Immature natural killer cell (primary cell): ENCODE measurements around the gene GPRC5C. TPM values are rescaled to one million over a fixed set of nuclear protein-coding genes. Genes with fewer than 3 reads are reported as not detected.
"Not testable (repeated sequence)": the region's sequence is repeated elsewhere in the genome, so short reads cannot be mapped to it uniquely, and the experiment has no call there.

Experiments used
- DNase-seq, 3 donors: peaks; one replicate each; pipeline ENCODE4 v3.0.0; 2022; ENCODE audit warnings: mixed read lengths in 1 of 3
- H3K27ac Mint-ChIP-seq, 6 donors: one replicate each; pipeline ENCODE4 v1.8.0; 2020; ENCODE audit warnings: mixed read lengths in 6 of 6, mild to moderate bottlenecking in 5 of 6, inconsistent platforms in 4 of 6, moderate library complexity in 3 of 6
- H3K27me3 Mint-ChIP-seq, 3 donors: one replicate each; pipeline ENCODE4 v1.8.0; 2020 to 2021; ENCODE audit warnings: low read depth in 3 of 3, mild to moderate bottlenecking in 3 of 3, mixed read lengths in 3 of 3, moderate library complexity in 3 of 3, inconsistent platforms in 1 of 3
- H3K36me3 Mint-ChIP-seq, 3 donors: one replicate each; pipeline ENCODE4 v1.8.0; 2020; ENCODE audit warnings: mixed read lengths in 3 of 3, inconsistent platforms in 2 of 3, mild to moderate bottlenecking in 2 of 3
- H3K4me1 Mint-ChIP-seq, 2 donors: one replicate each; pipeline ENCODE4 v1.8.0; 2020; ENCODE audit warnings: inconsistent platforms in 2 of 2, mild to moderate bottlenecking in 2 of 2, mixed read lengths in 2 of 2, moderate library complexity in 1 of 2
- H3K4me3 Mint-ChIP-seq, 5 donors: one replicate each; pipeline ENCODE4 v1.8.0; 2020; ENCODE audit warnings: mild to moderate bottlenecking in 5 of 5, mixed read lengths in 5 of 5, inconsistent platforms in 3 of 5, moderate library complexity in 3 of 5
- H3K9me3 Mint-ChIP-seq, 6 donors: one replicate each; pipeline ENCODE4 v1.8.0; 2020; ENCODE audit warnings: mild to moderate bottlenecking in 6 of 6, mixed read lengths in 6 of 6, inconsistent platforms in 4 of 6, moderate library complexity in 3 of 6
- polyA plus RNA-seq, 3 donors: library from polyadenylated mRNA; unstranded; fragments of 300-500 nt; fragmentation: Illumina TruSeq; gene quantifications; one replicate each; pipeline ENCODE4 v1.2.3, GENCODE V29; 2021

GPRC5C gene
- polyA plus RNA-seq, 3 donors from 2014 or later = 0.89 to 3.2 TPM; not detected in 1

GRCh38 chr17:74394275-74394950 is 37.5 kb upstream of the GPRC5C start:
- Mint-ChIP-seq H3K36me3 (no peaks in the 10 kb centered on the region), H3K27ac (no peak overlapping the region), H3K27me3 (peaks cover 1 to 3% (median 2%) of the 10 kb centered on the region in 3 donors), H3K4me1 (peaks cover 0 to 6% of the 10 kb centered on the region in 2 donors), H3K4me3 (no peak overlapping the region), H3K9me3 (no peaks in the 10 kb centered on the region)
- DNase-seq = no peak

DNA sequence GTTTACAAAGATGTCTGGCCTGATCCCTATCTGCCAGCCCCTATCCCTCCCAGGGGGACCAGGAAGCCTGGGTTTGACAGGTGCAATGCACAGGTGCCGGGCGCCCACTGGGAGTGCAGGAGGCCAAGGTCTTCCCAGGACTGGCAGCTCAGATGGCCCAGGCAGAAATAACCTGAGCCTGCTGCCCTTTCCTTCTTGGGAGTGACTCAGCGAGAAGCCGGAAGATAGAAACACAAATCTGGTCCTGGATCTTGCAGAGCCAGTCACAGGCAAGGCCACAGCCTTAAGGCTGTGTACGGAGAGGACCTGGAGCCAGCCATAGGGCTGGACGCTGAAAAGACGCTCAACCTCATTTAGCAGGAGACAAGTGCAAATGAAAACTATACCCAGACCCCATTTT is 36.9 kb upstream of the GPRC5C start:
- DNase-seq = no peak
- Mint-ChIP-seq H3K27me3 (peaks cover 1 to 3% (median 2%) of the 10 kb centered on the region in 3 donors), H3K9me3 (no peaks in the 10 kb centered on the region), H3K36me3 (no peaks in the 10 kb centered on the region), H3K4me1 (peaks cover 0 to 6% of the 10 kb centered on the region in 2 donors), H3K27ac (no peak overlapping the region), H3K4me3 (no peak overlapping the region)

DNA sequence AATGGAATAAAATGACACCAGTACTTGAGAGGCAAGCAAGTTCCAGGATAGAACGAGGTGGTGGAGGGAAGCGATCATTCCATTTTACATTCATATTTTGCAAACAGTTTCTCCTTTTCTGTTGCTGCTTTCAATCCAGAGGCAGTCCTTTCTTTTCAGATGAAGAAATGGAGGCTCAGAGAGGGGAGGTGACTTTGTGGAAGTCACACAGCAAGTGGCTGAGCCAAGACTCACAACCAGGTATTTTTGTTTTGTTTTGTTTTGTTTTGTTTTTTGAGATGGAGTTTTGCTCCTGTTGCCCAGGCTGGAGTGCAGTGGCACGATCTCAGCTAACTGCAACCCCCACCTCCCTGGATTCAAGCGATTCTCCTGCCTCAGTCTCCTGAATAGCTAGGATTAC is 35.3 kb upstream of the GPRC5C start:
- no peak for DNase-seq
- Mint-ChIP-seq H3K4me3 (no peak overlapping the region), H3K4me1 (peaks cover 0 to 2% of the 10 kb centered on the region in 2 donors), H3K27me3 (peaks cover 0 to 3% (median 1%) of the 10 kb centered on the region in 3 donors), H3K27ac (no peak overlapping the region), H3K36me3 (no peaks in the 10 kb centered on the region), H3K9me3 (no peaks in the 10 kb centered on the region)

GRCh38 chr17:74402048-74402447 is 29.8 kb upstream of the GPRC5C start:
- no peak overlapping the region for H3K27ac Mint-ChIP-seq
- no peaks in the 10 kb centered on the region for H3K36me3 Mint-ChIP-seq
- H3K27me3 Mint-ChIP-seq = peaks cover 0 to 4% (median 0%) of the 10 kb centered on the region in 3 donors
- H3K9me3 Mint-ChIP-seq = no peaks in the 10 kb centered on the region
- no peak overlapping the region for H3K4me3 Mint-ChIP-seq
- DNase-seq = no peak
- H3K4me1 Mint-ChIP-seq = peaks cover 3 to 7% of the 10 kb centered on the region in 2 donors

GRCh38 chr17:74403512-74404137 is 28.3 kb upstream of the GPRC5C start:
- no peak overlapping the region for H3K4me3 Mint-ChIP-seq
- peaks cover 3 to 10% of the 10 kb centered on the region in 2 donors for H3K4me1 Mint-ChIP-seq
- H3K27ac Mint-ChIP-seq = no peak overlapping the region
- no peaks in the 10 kb centered on the region for H3K9me3 Mint-ChIP-seq
- H3K27me3 Mint-ChIP-seq = peaks cover 0 to 4% (median 0%) of the 10 kb centered on the region in 3 donors
- H3K36me3 Mint-ChIP-seq = no peaks in the 10 kb centered on the region
- no peak for DNase-seq

GRCh38 chr17:74404218-74404617 is 27.7 kb upstream of the GPRC5C start:
- no peak for DNase-seq
- H3K36me3 Mint-ChIP-seq = no peaks in the 10 kb centered on the region
- H3K27ac Mint-ChIP-seq = no peak overlapping the region
- H3K4me1 Mint-ChIP-seq = peaks cover 3 to 10% of the 10 kb centered on the region in 2 donors
- peaks cover 0 to 4% (median 0%) of the 10 kb centered on the region in 3 donors for H3K27me3 Mint-ChIP-seq
- H3K9me3 Mint-ChIP-seq = no peaks in the 10 kb centered on the region
- H3K4me3 Mint-ChIP-seq = no peak overlapping the region

GRCh38 chr17:74404789-74405188 is 27.1 kb upstream of the GPRC5C start:
- H3K4me3 Mint-ChIP-seq = no peak overlapping the region
- no peaks in the 10 kb centered on the region for H3K9me3 Mint-ChIP-seq
- no peak overlapping the region for H3K27ac Mint-ChIP-seq
- no peaks in the 10 kb centered on the region for H3K36me3 Mint-ChIP-seq
- peaks cover 0 to 4% (median 0%) of the 10 kb centered on the region in 3 donors for H3K27me3 Mint-ChIP-seq
- no peak for DNase-seq
- H3K4me1 Mint-ChIP-seq = peaks cover 3 to 10% of the 10 kb centered on the region in 2 donors

GRCh38 chr17:74405311-74405710 is 26.6 kb upstream of the GPRC5C start:
- DNase-seq, H3K9me3 Mint-ChIP-seq, H3K27ac Mint-ChIP-seq, H3K27me3 Mint-ChIP-seq, H3K36me3 Mint-ChIP-seq, H3K4me3 Mint-ChIP-seq: not testable (repeated sequence)
- peaks cover 5 to 13% of the 10 kb centered on the region in 2 donors for H3K4me1 Mint-ChIP-seq

DNA sequence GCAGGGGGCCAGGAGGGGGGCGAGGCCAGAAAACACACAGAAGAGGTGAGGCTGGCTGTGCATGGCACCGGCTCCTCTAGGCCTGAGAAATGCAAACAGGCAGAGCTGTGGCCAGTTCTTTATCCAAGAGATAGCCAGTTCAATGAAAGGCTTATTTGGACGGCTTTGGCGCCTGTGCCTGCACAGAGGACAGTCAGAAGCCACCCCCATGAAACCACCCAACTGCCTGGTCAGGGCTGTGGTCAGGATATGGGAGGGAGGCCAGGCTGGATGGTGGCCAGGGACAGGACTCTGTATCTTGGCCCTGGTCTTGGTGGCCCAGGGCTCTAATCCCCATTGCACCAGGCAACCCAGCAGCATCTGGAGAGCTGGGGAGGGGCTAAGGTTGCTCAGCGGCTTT is 24.5 kb upstream of the GPRC5C start:
- Mint-ChIP-seq H3K4me3 (no peak overlapping the region), H3K27me3 (peaks cover 0 to 6% (median 5%) of the 10 kb centered on the region in 3 donors), H3K36me3 (no peaks in the 10 kb centered on the region), H3K27ac (no peak overlapping the region), H3K4me1 (peaks cover 8 to 18% of the 10 kb centered on the region in 2 donors), H3K9me3 (no peaks in the 10 kb centered on the region)
- no peak for DNase-seq

DNA sequence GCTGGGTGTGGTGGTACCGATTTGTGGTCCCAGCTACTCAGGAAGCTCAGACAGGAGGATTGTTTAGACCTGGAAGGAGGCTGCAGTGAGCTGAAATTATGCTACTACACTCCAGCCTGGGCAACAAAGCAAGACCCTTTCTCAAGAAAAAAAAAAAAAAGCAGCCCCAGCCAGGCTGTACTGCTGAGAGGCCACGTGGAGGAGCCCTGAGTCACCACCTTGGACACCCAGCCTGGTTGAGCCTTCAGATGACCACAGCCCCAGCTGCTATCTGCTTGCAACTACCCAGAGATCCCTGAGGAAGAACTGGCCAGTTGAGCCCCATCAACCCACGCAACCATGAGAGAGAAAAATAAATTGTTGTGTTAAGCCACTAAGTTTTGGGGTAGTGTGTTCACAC is 23.6 kb upstream of the GPRC5C start:
- DNase-seq = no peak
- H3K9me3 Mint-ChIP-seq = no peaks in the 10 kb centered on the region
- H3K27ac Mint-ChIP-seq = peak overlapping the region in 1 of 6 donors; percentile 34
- peaks cover 8 to 18% of the 10 kb centered on the region in 2 donors for H3K4me1 Mint-ChIP-seq
- H3K4me3 Mint-ChIP-seq = no peak overlapping the region
- H3K27me3 Mint-ChIP-seq = peaks cover 0 to 6% (median 6%) of the 10 kb centered on the region in 3 donors
- no peaks in the 10 kb centered on the region for H3K36me3 Mint-ChIP-seq

GRCh38 chr17:74408815-74409214 is 23.1 kb upstream of the GPRC5C start:
- Mint-ChIP-seq H3K4me1 (peaks cover 8 to 18% of the 10 kb centered on the region in 2 donors), H3K27ac (peak overlapping the region in 1 of 6 donors; percentile 34), H3K27me3 (peaks cover 0 to 8% (median 5%) of the 10 kb centered on the region in 3 donors), H3K9me3 (no peaks in the 10 kb centered on the region), H3K4me3 (no peak overlapping the region), H3K36me3 (no peaks in the 10 kb centered on the region)
- no peak for DNase-seq

- Mint-ChIP-seq H3K36me3 (no peaks in the 10 kb centered on the region), H3K4me1 (peaks cover 8 to 18% of the 10 kb centered on the region in 2 donors), H3K27ac (peak overlapping the region in 1 of 6 donors; percentile 24), H3K9me3 (no peaks in the 10 kb centered on the region), H3K4me3 (no peak overlapping the region), H3K27me3 (peaks cover 0 to 8% (median 5%) of the 10 kb centered on the region in 3 donors)
- DNase-seq = peak in 2 of 3 donors; percentile 12 to 17
These were observed 21.9 kb upstream of the GPRC5C start for GRCh38 chr17:74410001-74410443.

DNA sequence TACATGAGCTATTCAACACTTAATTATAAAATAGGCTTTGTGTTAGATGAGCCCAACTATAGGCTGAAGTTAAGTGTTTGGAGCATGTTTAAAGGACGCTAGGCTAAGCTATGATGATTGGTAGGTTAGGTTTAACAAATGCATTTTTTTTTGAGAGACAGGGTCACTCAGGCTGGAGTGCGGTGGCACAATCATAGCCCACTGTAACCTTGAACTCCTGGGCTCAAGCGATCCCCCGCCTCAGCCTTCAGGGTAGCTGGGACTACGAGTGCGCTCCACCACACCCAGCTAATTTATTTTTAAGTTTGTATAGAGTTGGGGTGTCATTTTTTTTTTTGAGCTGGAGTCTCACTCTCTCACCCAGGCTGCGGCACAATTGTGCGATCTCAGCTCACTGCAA is 19.3 kb upstream of the GPRC5C start:
- no peak overlapping the region for H3K4me3 Mint-ChIP-seq
- H3K27me3 Mint-ChIP-seq = peaks cover 0 to 10% (median 4%) of the 10 kb centered on the region in 3 donors
- H3K4me1 Mint-ChIP-seq = peaks cover 5 to 8% of the 10 kb centered on the region in 2 donors
- no peak for DNase-seq
- H3K9me3 Mint-ChIP-seq = no peaks in the 10 kb centered on the region
- H3K27ac Mint-ChIP-seq = no peak overlapping the region
- H3K36me3 Mint-ChIP-seq = no peaks in the 10 kb centered on the region

GRCh38 chr17:74413491-74413890 is 18.4 kb upstream of the GPRC5C start:
- H3K27ac Mint-ChIP-seq = no peak overlapping the region
- H3K27me3 Mint-ChIP-seq = peaks cover 0 to 14% (median 4%) of the 10 kb centered on the region in 3 donors
- H3K9me3 Mint-ChIP-seq = no peaks in the 10 kb centered on the region
- H3K36me3 Mint-ChIP-seq = no peaks in the 10 kb centered on the region
- DNase-seq = no peak
- H3K4me3 Mint-ChIP-seq = no peak overlapping the region
- H3K4me1 Mint-ChIP-seq = peaks cover 5 to 8% of the 10 kb centered on the region in 2 donors
